ENCODE results near the gene SUGCT. TPM values are rescaled to one million over a fixed set of nuclear protein-coding genes. Genes with fewer than 3 reads are reported as not detected.

Gene SUGCT
- total RNA-seq, 1 donor from 2014 or later = 4.4 TPM

DNA sequence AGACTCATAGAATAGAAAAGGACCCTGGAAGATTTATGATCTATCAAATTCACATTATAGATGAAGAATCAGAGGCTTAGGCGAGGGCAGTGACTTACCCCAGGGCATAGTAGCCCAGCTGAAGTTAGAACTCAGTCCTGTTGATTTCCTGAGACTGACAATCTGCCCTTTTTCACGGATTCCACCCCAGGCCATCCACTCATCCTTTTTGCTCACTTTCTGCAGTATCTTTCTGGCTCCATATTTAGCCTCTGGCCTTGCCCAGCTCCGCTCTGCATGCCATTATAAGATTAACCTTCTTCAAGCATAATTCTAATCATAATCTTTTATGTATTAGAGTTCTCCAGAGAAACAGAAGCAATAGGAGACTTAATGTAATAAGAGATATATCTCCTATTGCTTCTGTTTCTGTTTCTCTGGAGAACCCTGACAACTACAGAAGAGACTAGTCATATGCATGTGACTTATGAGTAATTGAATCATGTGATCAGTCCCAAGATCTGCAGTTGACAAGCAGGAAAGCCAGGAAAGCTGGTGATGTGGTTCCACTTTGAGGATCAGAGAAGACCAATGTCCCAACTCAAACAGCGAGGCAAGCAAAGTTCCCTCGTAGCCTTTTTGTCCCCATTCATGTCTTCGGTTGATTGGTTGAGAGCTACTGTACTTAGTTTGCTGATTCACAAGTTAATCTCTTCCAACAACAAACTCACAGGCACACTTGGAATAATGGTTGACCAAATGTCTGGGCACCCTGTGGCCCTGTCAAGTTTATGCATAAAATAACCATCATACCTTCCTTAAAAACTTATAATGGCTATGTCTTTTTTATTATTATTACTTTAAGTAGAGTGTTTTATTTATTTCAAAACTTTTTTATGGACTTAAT is 412.1 kb downstream of the SUGCT start:
- no peak for TF ChIP-seq CTCF (conservative IDR thresholded peaks at IDR 0.05; ENCODE audit: low read depth, low read length)
- no peak overlapping the region for H3K4me3 ChIP-seq (ENCODE audit: low read depth, low read length)
- peak; percentile 45 for DNase-seq (ENCODE audit: low read depth)

DNA sequence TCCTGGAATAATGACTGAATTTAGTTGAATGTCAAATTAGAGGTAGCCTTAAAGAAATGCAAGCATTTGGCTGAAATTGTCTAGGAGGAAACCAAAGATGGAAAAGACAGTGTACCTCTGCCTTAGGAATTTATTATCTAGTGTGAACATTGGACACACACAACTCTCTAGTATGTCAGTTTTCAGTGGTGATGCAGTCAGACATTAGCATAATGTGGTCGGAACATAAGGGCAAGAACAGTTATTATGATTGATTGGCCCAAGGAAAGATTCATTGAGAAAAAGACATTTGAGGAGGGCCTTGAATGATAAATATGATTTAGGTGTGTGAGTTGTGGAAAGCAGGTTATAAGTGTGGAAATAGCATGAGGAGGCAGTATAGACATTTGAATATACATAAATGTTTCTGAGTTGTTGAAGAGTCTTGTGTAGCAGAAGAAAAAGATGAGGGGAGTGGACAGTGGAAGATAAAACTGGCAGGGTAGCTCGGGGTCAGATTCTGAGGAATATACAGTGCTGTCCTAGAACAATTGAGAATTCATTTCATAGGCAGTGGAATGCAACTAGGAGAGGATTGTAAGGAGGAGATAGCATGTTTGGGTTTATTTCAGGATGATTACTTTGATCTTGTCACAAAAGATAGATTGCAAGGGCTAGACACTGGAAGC is 414.7 kb downstream of the SUGCT start:
- no peak overlapping the region for H3K4me3 ChIP-seq (ENCODE audit: low read depth, low read length)
- TF ChIP-seq CTCF (conservative IDR thresholded peaks at IDR 0.05; ENCODE audit: low read depth, low read length) = no peak
- DNase-seq (ENCODE audit: low read depth) = no peak

DNA sequence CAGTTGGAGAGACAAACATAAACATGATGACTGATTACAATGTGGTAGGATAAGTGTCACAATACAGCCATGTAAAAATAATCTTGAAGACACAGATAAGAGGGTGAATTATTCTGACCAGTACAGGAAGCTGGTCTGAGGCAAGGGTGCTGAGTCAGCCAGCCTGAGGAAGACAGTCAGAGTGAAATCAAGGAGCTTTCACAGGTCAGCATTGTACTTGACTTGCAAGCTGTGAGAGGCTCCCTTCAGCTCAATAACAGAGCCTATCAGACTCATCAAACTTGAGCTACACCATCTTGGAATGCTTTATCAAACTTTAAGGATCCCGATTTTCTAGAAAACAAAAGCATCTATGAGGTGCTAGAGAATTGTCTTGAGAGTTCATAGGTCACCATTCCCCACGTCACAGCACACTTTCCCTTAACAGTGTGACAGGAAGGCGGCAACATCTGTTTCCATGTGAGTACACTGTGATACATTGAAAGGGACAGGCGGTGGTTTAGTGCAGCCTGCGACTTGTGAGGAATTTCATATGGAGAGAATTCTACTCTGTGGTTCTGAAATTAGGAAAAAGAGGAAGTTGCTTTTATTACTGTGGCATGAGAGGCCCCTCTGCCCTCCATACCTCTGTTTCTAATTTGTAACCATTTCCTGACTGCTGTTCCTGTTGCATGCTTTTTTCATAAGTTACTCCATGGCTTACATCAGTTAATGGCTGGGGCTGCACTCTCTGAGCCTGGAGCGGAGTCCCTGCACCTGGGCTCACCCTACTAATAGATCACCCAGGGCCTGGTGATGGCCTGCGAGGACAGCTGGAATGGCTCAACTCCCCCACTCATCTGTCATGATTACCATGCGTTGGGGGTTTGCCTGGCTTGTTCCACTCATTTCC is 417.1 kb downstream of the SUGCT start:
- no peak overlapping the region for H3K4me3 ChIP-seq (ENCODE audit: low read depth, low read length)
- no peak for TF ChIP-seq CTCF (conservative IDR thresholded peaks at IDR 0.05; ENCODE audit: low read depth, low read length)
- peak; percentile 23 for DNase-seq (ENCODE audit: low read depth)

GRCh38 chr7:40560672-40561071 is 425.9 kb downstream of the SUGCT start:
- no peak overlapping the region for H3K4me3 ChIP-seq (ENCODE audit: low read depth, low read length)
- TF ChIP-seq CTCF (conservative IDR thresholded peaks at IDR 0.05; ENCODE audit: low read depth, low read length) = no peak
- no peak for DNase-seq (ENCODE audit: low read depth)

DNA sequence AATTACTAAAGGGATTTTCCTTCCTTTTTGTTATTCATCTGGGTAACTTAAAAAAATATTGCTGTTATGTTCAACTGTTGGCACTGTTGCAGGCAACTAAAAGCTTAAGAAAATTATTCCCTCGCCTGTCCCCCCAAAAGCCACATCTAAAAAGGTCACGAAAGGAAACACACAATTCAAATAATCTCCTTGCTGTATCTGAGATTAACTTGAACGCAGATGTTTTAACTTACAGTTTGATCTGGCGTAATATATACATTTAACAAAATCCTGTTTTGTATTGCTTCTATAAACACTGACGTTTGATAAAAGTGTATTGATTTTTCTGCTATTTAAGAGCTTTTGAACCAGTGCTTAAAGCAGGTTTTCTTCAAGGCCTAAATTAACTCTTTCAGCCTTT is 432.1 kb downstream of the SUGCT start:
- H3K4me3 ChIP-seq (ENCODE audit: low read depth, low read length) = no peak overlapping the region
- no peak for DNase-seq (ENCODE audit: low read depth)
- no peak for TF ChIP-seq CTCF (conservative IDR thresholded peaks at IDR 0.05; ENCODE audit: low read depth, low read length)

GRCh38 chr7:40569326-40569725 is 434.5 kb downstream of the SUGCT start:
- H3K4me3 ChIP-seq (ENCODE audit: low read depth, low read length) = no peak overlapping the region
- no peak for TF ChIP-seq CTCF (conservative IDR thresholded peaks at IDR 0.05; ENCODE audit: low read depth, low read length)
- no peak for DNase-seq (ENCODE audit: low read depth)
